H1 (cell line): ENCODE results near the gene NUP42. TPM values are rescaled to one million over a fixed set of nuclear protein-coding genes. Genes with fewer than 3 reads are reported as not detected.

ENCODE experiments used
- CTCF ChIA-PET: fragments of 300-600 bp; sonication (Branson Sonifier 250); formaldehyde crosslinking; loops from one replicate; lab custom pipeline; 2021; ENCODE audit not compliant: partially characterized antibody; lab: Charles Lee
- POLR2A ChIA-PET: fragments of 300-600 bp; sonication (Branson Sonifier 250); formaldehyde crosslinking; loops from one replicate; lab custom pipeline; 2021; ENCODE audit warnings: inconsistent platforms; ENCODE audit not compliant: partially characterized antibody; lab: Charles Lee
- DNase-seq, 2 experiments: peaks; one replicate each; pipeline versions ENCODE4 v3.0.0 to v3.0.0-alpha.2; 2010 to 2022; ENCODE audit warnings: low spot score in 2 of 2, low read depth in 1 of 2, mixed read lengths in 1 of 2
- FAIRE-seq: peaks from 2 replicates; lab custom pipeline; 2011; peaks lifted over from hg19 to GRCh38; lab: Jason Lieb, UNC
- H2AFZ ChIP-seq: 2 replicates; pipeline ENCODE4 v1.8.1; 2012; ENCODE audit warnings: low read length, inconsistent platforms
- H2AK5ac ChIP-seq: 2 replicates; pipeline ENCODE4 v1.6.1; 2013; ENCODE audit warnings: low read depth, low read length
- H2BK120ac ChIP-seq: replicated peaks from 2 replicates; pipeline ENCODE3; 2013; ENCODE audit warnings: low read depth, low read length, inconsistent platforms
- H2BK12ac ChIP-seq: 2 replicates; pipeline ENCODE4 v1.6.1; 2013; ENCODE audit warnings: low read depth, low read length
- H2BK15ac ChIP-seq: 2 replicates; pipeline ENCODE4 v1.6.1; 2013; ENCODE audit warnings: low read length
- H2BK20ac ChIP-seq: 2 replicates; pipeline ENCODE4 v1.6.1; 2013; ENCODE audit warnings: low read length
- H2BK5ac ChIP-seq: 2 replicates; pipeline ENCODE4 v1.6.1; 2013; ENCODE audit warnings: low read depth, low read length
- H3K14ac ChIP-seq: 2 replicates; pipeline ENCODE4 v1.6.1; 2013; ENCODE audit warnings: inconsistent platforms; ENCODE audit not compliant: insufficient read length
- H3K18ac ChIP-seq: 2 replicates; pipeline ENCODE4 v1.6.1; 2013; ENCODE audit warnings: low read length; ENCODE audit errors: extremely low read depth
- H3K23ac ChIP-seq: 2 replicates; pipeline ENCODE4 v1.6.1; 2013; ENCODE audit warnings: inconsistent platforms; ENCODE audit not compliant: insufficient read length
- H3K23me2 ChIP-seq: 2 replicates; pipeline ENCODE4 v1.6.1; 2013; ENCODE audit warnings: low read depth, low read length
- H3K27ac ChIP-seq: 2 replicates; pipeline ENCODE4 v1.6.1; 2011; ENCODE audit warnings: low read depth, low read length, inconsistent platforms
- H3K27me3 ChIP-seq, 4 experiments: replicated peaks in 1 of 4; 1 replicate in 1 of 4; 2 replicates in 3 of 4; pipeline versions ENCODE4 v1.6.1 to v1.8.1; 2011 to 2013; ENCODE audit warnings: low read length in 3 of 4, mild to moderate bottlenecking in 3 of 4, inconsistent platforms in 2 of 4, mixed read lengths in 2 of 4, moderate library complexity in 1 of 4; ENCODE audit not compliant: control insufficient read depth in 3 of 4, insufficient read depth in 3 of 4; ENCODE audit errors: extremely low read depth in 1 of 4
- H3K36me3 ChIP-seq, 4 experiments: 2 replicates each; pipeline versions ENCODE4 v1.6.1 to v1.8.1; 2011 to 2013; ENCODE audit warnings: mild to moderate bottlenecking in 4 of 4, low read length in 3 of 4, moderate library complexity in 2 of 4, control low read depth in 1 of 4, inconsistent platforms in 1 of 4; ENCODE audit not compliant: insufficient read depth in 4 of 4, control insufficient read depth in 2 of 4
- H3K4ac ChIP-seq: replicated peaks from 2 replicates; pipeline ENCODE3; 2013; ENCODE audit warnings: low read length, low read depth, mixed read lengths, inconsistent platforms; ENCODE audit not compliant: insufficient read length
- H3K4me1 ChIP-seq, 4 experiments: replicated peaks in 1 of 4; 1 replicate in 1 of 4; 2 replicates in 3 of 4; pipeline versions ENCODE4 v1.6.1 to v1.8.1; 2011 to 2013; ENCODE audit warnings: low read length in 3 of 4, inconsistent platforms in 2 of 4, mixed read lengths in 1 of 4; ENCODE audit not compliant: insufficient read depth in 4 of 4, control insufficient read depth in 3 of 4
- H3K4me2 ChIP-seq, 2 experiments: 2 replicates each; pipeline versions ENCODE4 v1.6.1 to v1.8.1; 2011 to 2013; ENCODE audit warnings: low read depth in 2 of 2, low read length in 2 of 2, control low read depth in 1 of 2, inconsistent platforms in 1 of 2, mild to moderate bottlenecking in 1 of 2; ENCODE audit not compliant: insufficient read depth in 1 of 2
- H3K4me3 ChIP-seq, 4 experiments: fragments of 200-600, 300-600 bp in 1 of 4; sonication (generic), shearing (Covaris generic), sonication (Bioruptor Twin) in 1 of 4; 2 replicates each; pipeline versions ENCODE4 v1.5.1 to v1.8.1; 2011 to 2016; ENCODE audit warnings: low read length in 4 of 4, low read depth in 3 of 4, control low read depth in 2 of 4, inconsistent platforms in 2 of 4, mild to moderate bottlenecking in 2 of 4, mixed read lengths in 1 of 4, moderate library complexity in 1 of 4; ENCODE audit not compliant: insufficient read depth in 2 of 4; ENCODE audit errors: extremely low read depth in 1 of 4
- H3K56ac ChIP-seq: replicated peaks from 2 replicates; pipeline ENCODE3; 2013; ENCODE audit warnings: low read depth, mild to moderate bottlenecking, mixed read lengths, low read length, inconsistent platforms; ENCODE audit not compliant: insufficient read length
- H3K79me1 ChIP-seq: 2 replicates; pipeline ENCODE4 v1.6.1; 2013; ENCODE audit warnings: low read depth, low read length, control low read depth
- H3K79me2 ChIP-seq, 2 experiments: 2 replicates each; pipeline versions ENCODE4 v1.6.1 to v1.8.1; 2012 to 2013; ENCODE audit warnings: low read length in 2 of 2, mild to moderate bottlenecking in 2 of 2, inconsistent platforms in 1 of 2; ENCODE audit not compliant: insufficient read depth in 2 of 2, control insufficient read depth in 1 of 2
- H3K9ac ChIP-seq, 4 experiments: replicated peaks in 1 of 4; 1 replicate in 1 of 4; 2 replicates in 3 of 4; pipeline versions ENCODE4 v1.6.1 to v1.8.1; 2011 to 2013; ENCODE audit warnings: low read depth in 3 of 4, low read length in 3 of 4, control low read depth in 2 of 4, mild to moderate bottlenecking in 2 of 4, moderate library complexity in 2 of 4, inconsistent platforms in 1 of 4; ENCODE audit errors: extremely low read depth in 1 of 4
- H3K9me3 ChIP-seq, 2 experiments: 2 replicates each; pipeline versions ENCODE4 v1.6.1 to v1.8.1; 2012 to 2013; ENCODE audit warnings: mild to moderate bottlenecking in 2 of 2, moderate library complexity in 2 of 2, control low read depth in 1 of 2, inconsistent platforms in 1 of 2, low read depth in 1 of 2, low read length in 1 of 2, mixed read lengths in 1 of 2; ENCODE audit not compliant: insufficient read depth in 2 of 2
- H4K20me1 ChIP-seq, 2 experiments: replicated peaks in 1 of 2; 2 replicates each; pipeline versions ENCODE3 to v1.8.1; 2011 to 2013; ENCODE audit warnings: inconsistent platforms in 2 of 2, low read length in 2 of 2, mild to moderate bottlenecking in 1 of 2; ENCODE audit not compliant: insufficient read depth in 2 of 2, control insufficient read depth in 1 of 2
- H4K5ac ChIP-seq: 2 replicates; pipeline ENCODE4 v1.6.1; 2013; ENCODE audit warnings: low read length, low read depth, mixed read lengths, inconsistent platforms; ENCODE audit not compliant: insufficient read length
- H4K8ac ChIP-seq: 2 replicates; pipeline ENCODE4 v1.8.0; 2013; ENCODE audit warnings: mild to moderate bottlenecking, moderate library complexity, low read length, inconsistent platforms; ENCODE audit not compliant: insufficient read depth; ENCODE audit errors: extremely low read depth
- H4K91ac ChIP-seq: replicated peaks from 2 replicates; pipeline ENCODE3; 2013; ENCODE audit warnings: low read length, mixed read lengths, inconsistent platforms; ENCODE audit not compliant: insufficient read length
- BCL11A ChIP-seq, 2 experiments: IDR thresholded peaks; one replicate each; pipeline ENCODE4 v1.6.1; 2011; ENCODE audit warnings: low read depth in 2 of 2, low read length in 2 of 2, mild to moderate bottlenecking in 2 of 2
- CBX8 ChIP-seq: fragments of 300-800, 300-1000 bp; sonication (generic); IDR thresholded peaks from 2 replicates; pipeline ENCODE4 v1.7.1; 2016; ENCODE audit warnings: low read depth, low read length, borderline replicate concordance
- GABPA ChIP-seq: IDR thresholded peaks from 2 replicates; pipeline ENCODE4 v1.6.1; 2011; ENCODE audit warnings: mild to moderate bottlenecking, low read length, moderate library complexity, borderline replicate concordance; ENCODE audit not compliant: insufficient read depth
- GTF2F1 ChIP-seq: IDR thresholded peaks from 2 replicates; pipeline ENCODE4 v1.6.1; 2012; ENCODE audit warnings: low read depth, low read length, improper control_type of control experiment, borderline replicate concordance
- HDAC2 ChIP-seq, 2 experiments: fragments of 300-600 bp in 1 of 2; sonication (generic) in 1 of 2; IDR thresholded peaks; 2 replicates each; pipeline ENCODE4 v1.6.1; 2011 to 2012; ENCODE audit warnings: low read depth in 2 of 2, low read length in 2 of 2, mild to moderate bottlenecking in 2 of 2, moderate library complexity in 2 of 2, borderline replicate concordance in 1 of 2, inconsistent platforms in 1 of 2
- HDAC6 ChIP-seq: IDR thresholded peaks from one replicate; pipeline ENCODE4 v1.7.1; 2012; ENCODE audit warnings: low read depth, mild to moderate bottlenecking, inconsistent platforms, low read length, moderate library complexity
- POLR2AphosphoS5 ChIP-seq: IDR thresholded peaks from 2 replicates; pipeline ENCODE4 v1.6.1; 2011; ENCODE audit warnings: low read depth, low read length
- RFX5 ChIP-seq: IDR thresholded peaks from 2 replicates; pipeline ENCODE4 v1.6.1; 2011; ENCODE audit warnings: low read depth, low read length, improper control_type of control experiment, borderline replicate concordance
- SAP30 ChIP-seq: fragments of 300-600 bp; sonication (generic); IDR thresholded peaks from 2 replicates; pipeline ENCODE4 v1.7.1; 2012; ENCODE audit warnings: low read length, moderate library complexity, mild to moderate bottlenecking, inconsistent platforms; ENCODE audit not compliant: insufficient read depth, insufficient replicate concordance
- SP4 ChIP-seq: IDR thresholded peaks from 2 replicates; pipeline ENCODE4 v1.6.1; 2012; ENCODE audit warnings: low read length, inconsistent platforms
- TAF1 ChIP-seq: IDR thresholded peaks from 2 replicates; pipeline ENCODE4 v1.6.1; 2011; ENCODE audit warnings: mild to moderate bottlenecking, low read depth, low read length
- TEAD4 ChIP-seq: IDR thresholded peaks from 2 replicates; pipeline ENCODE4 v1.6.1; 2012; ENCODE audit warnings: low read depth, low read length, inconsistent platforms, mixed read lengths
- YY1 ChIP-seq: IDR thresholded peaks from 2 replicates; pipeline ENCODE4 v1.6.1; 2011; ENCODE audit warnings: low read depth, mild to moderate bottlenecking, low read length
- WGBS, 2 experiments: shearing (Covaris generic) in 1 of 2; methylation state at CpG; one replicate each; pipeline versions ENCODE4 v1.1.6 to v1.1.7; 2013 to 2015; ENCODE audit warnings: low lambda C conversion rate in 2 of 2, mixed read lengths in 2 of 2, inconsistent platforms in 1 of 2, low coverage in 1 of 2, missing lambda C conversion rate in 1 of 2; ENCODE audit not compliant: insufficient replicate concordance in 2 of 2, insufficient coverage in 1 of 2, insufficient read length in 1 of 2; ENCODE audit errors: extremely low coverage in 1 of 2, missing lambda C conversion rate in 1 of 2; 5-methylcytosine and 5-hydroxymethylcytosine counted together
- polyA plus RNA-seq, 7 experiments: library from polyadenylated mRNA; depleted of rRNA in 3 of 7; stranded (reverse) in 5 of 7; unstranded in 2 of 7; fragments of >200 nt in 5 of 7; fragments of 200-250 nt in 2 of 7; gene quantifications; 1 replicate in 5 of 7; 2 replicates in 1 of 7; 4 replicates in 1 of 7; pipeline versions ENCODE4 v1.2.1 to v1.2.3, GENCODE V29; 2011 to 2013; ENCODE audit warnings: missing spikeins in 2 of 7, mixed read lengths in 2 of 7
- total RNA-seq: library from RNA; stranded (reverse); fragmentation: NEBNext Ultra II Directional; extraction: Animal tissue kit (Norgen Biotek cat#: 25700); gene quantifications from 2 replicates; pipeline ENCODE4 v1.2.1, GENCODE V29; 2021

Gene NUP42
- total and polyA plus RNA-seq, 2 of the 8 experiments (the other 6 are each of a cell fraction or from before 2014, with no cell fraction given), result 31.8 to 41.2 TPM

- H4K5ac ChIP-seq, result no peak overlapping the region
- H3K27ac ChIP-seq, result no peak overlapping the region
- H3K9me3 ChIP-seq, result no peaks in the 10 kb centered on the region
- H3K56ac ChIP-seq, result no peak overlapping the region
- H4K8ac ChIP-seq, result no peak overlapping the region
- no peak overlapping the region for H3K4me3 ChIP-seq
- no peaks in the 10 kb centered on the region for H3K4me1 ChIP-seq
- H3K23ac ChIP-seq, result no peak overlapping the region
- 93% methylated on average over 5 of the region's 5 CpGs; no CpG with 5 or more reads in 1 of the 2 experiments for WGBS, 2 experiments
- H3K18ac ChIP-seq, result no peak overlapping the region
- H2BK15ac ChIP-seq, result no peak overlapping the region
- H3K4me2 ChIP-seq, result no peak overlapping the region
- no peaks in the 10 kb centered on the region for H3K27me3 ChIP-seq
- CTCF ChIA-PET, result no interaction called here
- H4K91ac ChIP-seq, result no peak overlapping the region
- H2BK20ac ChIP-seq, result no peak overlapping the region
- H2BK5ac ChIP-seq, result no peak overlapping the region
- no peak overlapping the region for H3K4ac ChIP-seq
- no peak overlapping the region for H2BK120ac ChIP-seq
- DNase-seq (no peak), FAIRE-seq (no peak)
- no peak overlapping the region for H3K14ac ChIP-seq
- H3K23me2 ChIP-seq, result no peaks in the 10 kb centered on the region
- H3K79me2 ChIP-seq, result no peaks in the 10 kb centered on the region
- no peak overlapping the region for H3K9ac ChIP-seq
- no peak overlapping the region for H2AK5ac ChIP-seq
- peaks cover 9 to 46% (median 25%) of the 10 kb centered on the region in 4 experiments for H3K36me3 ChIP-seq
- H2AFZ ChIP-seq, result no peak overlapping the region
- H4K20me1 ChIP-seq, result peaks cover 0 to 1% of the 10 kb centered on the region in 2 experiments
- H3K79me1 ChIP-seq, result no peaks in the 10 kb centered on the region
- POLR2A ChIA-PET, result no interaction called here
- no peak overlapping the region for H2BK12ac ChIP-seq
- TF ChIP-seq TAF1, result no peak
- no peak for TF ChIP-seq HDAC2 (IDR thresholded peaks at IDR 0.05; ENCODE audit: borderline replicate concordance in 1 of 2, low read depth in 2 of 2, low read length in 2 of 2)
- TF ChIP-seq SP4, result no peak
- TF ChIP-seq POLR2AphosphoS5, result no peak
- TF ChIP-seq CBX8, result no peak
- TF ChIP-seq GTF2F1, result no peak
- no peak for TF ChIP-seq TEAD4
- TF ChIP-seq GABPA, result no peak
- TF ChIP-seq SAP30, result no peak
- TF ChIP-seq HDAC6, result no peak
- TF ChIP-seq YY1, result no peak
- no peak for TF ChIP-seq RFX5
- no peak for TF ChIP-seq BCL11A (IDR thresholded peaks at IDR 0.05; ENCODE audit: low read depth in 2 of 2, low read length in 2 of 2)
Observed at GRCh38 chr7:23196306-23196705, 14.5 kb downstream of the NUP42 start.
